ENCODE results near the gene USP17L24.
"Not testable (repeated sequence)": the region's sequence is repeated elsewhere in the genome, so short reads cannot be mapped to it uniquely, and the experiment has no call there.

USP17L24 gene, protein sequence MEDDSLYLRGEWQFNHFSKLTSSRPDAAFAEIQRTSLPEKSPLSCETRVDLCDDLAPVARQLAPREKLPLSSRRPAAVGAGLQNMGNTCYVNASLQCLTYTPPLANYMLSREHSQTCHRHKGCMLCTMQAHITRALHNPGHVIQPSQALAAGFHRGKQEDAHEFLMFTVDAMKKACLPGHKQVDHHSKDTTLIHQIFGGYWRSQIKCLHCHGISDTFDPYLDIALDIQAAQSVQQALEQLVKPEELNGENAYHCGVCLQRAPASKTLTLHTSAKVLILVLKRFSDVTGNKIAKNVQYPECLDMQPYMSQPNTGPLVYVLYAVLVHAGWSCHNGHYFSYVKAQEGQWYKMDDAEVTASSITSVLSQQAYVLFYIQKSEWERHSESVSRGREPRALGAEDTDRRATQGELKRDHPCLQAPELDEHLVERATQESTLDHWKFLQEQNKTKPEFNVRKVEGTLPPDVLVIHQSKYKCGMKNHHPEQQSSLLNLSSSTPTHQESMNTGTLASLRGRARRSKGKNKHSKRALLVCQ

DNA sequence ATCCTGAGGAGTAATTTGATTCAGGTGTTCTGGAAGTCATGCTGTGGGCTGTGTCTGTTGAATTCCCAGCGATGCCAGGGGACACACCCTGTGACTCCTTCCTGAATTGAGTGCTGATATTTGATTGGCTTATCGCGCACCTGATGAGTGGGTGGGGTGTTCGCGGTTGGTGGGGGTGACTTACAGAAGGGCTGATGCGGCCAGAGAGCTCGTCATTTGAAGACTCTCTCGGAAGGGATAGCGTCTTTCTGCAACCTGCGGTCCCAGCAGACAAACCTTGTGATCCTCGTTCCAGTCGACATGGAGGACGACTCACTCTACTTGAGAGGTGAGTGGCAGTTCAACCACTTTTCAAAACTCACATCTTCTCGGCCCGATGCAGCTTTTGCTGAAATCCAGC, at the start of gene USP17L24:
USP17L24 (plus strand) TSS at position 301 of the 400 bp plus-strand sequence; CDS start at position 301, 0 bp downstream.
- not testable (repeated sequence) for DNase-seq

DNA sequence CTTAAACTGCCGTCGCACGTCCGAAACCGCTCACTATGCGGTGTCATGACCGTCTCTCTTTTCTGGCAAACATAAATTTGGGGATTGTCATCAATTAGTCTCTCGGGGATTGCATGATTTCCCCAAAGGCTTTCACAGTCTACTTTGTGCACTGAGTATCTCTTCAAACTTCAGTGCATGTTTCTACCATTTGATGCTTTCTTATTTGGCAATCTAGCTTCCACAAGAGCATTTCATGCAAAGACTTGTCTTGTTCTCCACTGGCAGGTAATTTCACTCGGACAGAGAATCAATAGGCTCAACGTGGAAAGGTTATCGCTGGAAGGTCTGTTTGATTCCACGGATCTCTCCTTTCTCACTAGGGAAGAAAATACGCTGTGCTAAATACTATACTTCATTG, 774 bp upstream of the USP17L24 start:
- not testable (repeated sequence) for DNase-seq

DNA sequence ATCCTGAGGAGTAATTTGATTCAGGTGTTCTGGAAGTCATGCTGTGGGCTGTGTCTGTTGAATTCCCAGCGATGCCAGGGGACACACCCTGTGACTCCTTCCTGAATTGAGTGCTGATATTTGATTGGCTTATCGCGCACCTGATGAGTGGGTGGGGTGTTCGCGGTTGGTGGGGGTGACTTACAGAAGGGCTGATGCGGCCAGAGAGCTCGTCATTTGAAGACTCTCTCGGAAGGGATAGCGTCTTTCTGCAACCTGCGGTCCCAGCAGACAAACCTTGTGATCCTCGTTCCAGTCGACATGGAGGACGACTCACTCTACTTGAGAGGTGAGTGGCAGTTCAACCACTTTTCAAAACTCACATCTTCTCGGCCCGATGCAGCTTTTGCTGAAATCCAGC, 4.6 kb downstream of the USP17L24 start, which contains the start of gene USP17L25:
USP17L25 (plus strand) TSS at position 301 of the 400 bp plus-strand sequence; CDS start at position 301, 0 bp downstream.
- DNase-seq: not testable (repeated sequence)

DNA sequence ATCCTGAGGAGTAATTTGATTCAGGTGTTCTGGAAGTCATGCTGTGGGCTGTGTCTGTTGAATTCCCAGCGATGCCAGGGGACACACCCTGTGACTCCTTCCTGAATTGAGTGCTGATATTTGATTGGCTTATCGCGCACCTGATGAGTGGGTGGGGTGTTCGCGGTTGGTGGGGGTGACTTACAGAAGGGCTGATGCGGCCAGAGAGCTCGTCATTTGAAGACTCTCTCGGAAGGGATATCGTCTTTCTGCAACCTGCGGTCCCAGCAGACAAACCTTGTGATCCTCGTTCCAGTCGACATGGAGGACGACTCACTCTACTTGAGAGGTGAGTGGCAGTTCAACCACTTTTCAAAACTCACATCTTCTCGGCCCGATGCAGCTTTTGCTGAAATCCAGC, 9.4 kb downstream of the USP17L24 start, which contains the start of gene USP17L26:
USP17L26 (plus strand) TSS at position 301 of the 400 bp plus-strand sequence; CDS start at position 301, 0 bp downstream.
- DNase-seq: not testable (repeated sequence)

DNA sequence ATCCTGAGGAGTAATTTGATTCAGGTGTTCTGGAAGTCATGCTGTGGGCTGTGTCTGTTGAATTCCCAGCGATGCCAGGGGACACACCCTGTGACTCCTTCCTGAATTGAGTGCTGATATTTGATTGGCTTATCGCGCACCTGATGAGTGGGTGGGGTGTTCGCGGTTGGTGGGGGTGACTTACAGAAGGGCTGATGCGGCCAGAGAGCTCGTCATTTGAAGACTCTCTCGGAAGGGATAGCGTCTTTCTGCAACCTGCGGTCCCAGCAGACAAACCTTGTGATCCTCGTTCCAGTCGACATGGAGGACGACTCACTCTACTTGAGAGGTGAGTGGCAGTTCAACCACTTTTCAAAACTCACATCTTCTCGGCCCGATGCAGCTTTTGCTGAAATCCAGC, 14.1 kb downstream of the USP17L24 start, which contains the start of gene USP17L5:
USP17L5 (plus strand) TSS at position 301 of the 400 bp plus-strand sequence; CDS start at position 301, 0 bp downstream.
- not testable (repeated sequence) for DNase-seq

DNA sequence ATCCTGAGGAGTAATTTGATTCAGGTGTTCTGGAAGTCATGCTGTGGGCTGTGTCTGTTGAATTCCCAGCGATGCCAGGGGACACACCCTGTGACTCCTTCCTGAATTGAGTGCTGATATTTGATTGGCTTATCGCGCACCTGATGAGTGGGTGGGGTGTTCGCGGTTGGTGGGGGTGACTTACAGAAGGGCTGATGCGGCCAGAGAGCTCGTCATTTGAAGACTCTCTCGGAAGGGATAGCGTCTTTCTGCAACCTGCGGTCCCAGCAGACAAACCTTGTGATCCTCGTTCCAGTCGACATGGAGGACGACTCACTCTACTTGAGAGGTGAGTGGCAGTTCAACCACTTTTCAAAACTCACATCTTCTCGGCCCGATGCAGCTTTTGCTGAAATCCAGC, 18.9 kb downstream of the USP17L24 start, which contains the start of gene USP17L27:
USP17L27 (plus strand) TSS at position 301 of the 400 bp plus-strand sequence; CDS start at position 301, 0 bp downstream.
- not testable (repeated sequence) for DNase-seq

DNA sequence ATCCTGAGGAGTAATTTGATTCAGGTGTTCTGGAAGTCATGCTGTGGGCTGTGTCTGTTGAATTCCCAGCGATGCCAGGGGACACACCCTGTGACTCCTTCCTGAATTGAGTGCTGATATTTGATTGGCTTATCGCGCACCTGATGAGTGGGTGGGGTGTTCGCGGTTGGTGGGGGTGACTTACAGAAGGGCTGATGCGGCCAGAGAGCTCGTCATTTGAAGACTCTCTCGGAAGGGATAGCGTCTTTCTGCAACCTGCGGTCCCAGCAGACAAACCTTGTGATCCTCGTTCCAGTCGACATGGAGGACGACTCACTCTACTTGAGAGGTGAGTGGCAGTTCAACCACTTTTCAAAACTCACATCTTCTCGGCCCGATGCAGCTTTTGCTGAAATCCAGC, 23.6 kb downstream of the USP17L24 start, which contains the start of gene USP17L28:
USP17L28 (plus strand) TSS at position 301 of the 400 bp plus-strand sequence; CDS start at position 301, 0 bp downstream.
- DNase-seq: not testable (repeated sequence)

DNA sequence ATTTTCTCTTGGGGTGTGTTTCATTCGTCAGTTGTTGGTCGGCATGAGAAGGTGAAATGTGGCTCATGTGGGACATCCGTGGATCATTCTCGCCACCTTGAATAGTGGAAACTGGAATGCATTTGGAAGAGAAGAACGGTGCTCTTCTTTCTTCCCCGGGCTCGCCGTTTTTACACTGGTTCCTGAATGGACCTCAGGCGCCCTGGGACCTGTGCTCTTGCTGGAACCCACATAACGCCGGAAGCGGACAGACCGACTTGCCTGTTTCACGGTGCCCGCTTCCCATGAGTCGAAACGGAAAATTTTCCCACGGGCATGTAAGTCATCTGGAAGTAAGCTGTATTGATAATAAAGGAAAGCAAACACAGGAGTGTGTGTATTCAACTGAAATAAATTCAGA, 25.9 kb downstream of the USP17L24 start:
- DNase-seq: not testable (repeated sequence)

DNA sequence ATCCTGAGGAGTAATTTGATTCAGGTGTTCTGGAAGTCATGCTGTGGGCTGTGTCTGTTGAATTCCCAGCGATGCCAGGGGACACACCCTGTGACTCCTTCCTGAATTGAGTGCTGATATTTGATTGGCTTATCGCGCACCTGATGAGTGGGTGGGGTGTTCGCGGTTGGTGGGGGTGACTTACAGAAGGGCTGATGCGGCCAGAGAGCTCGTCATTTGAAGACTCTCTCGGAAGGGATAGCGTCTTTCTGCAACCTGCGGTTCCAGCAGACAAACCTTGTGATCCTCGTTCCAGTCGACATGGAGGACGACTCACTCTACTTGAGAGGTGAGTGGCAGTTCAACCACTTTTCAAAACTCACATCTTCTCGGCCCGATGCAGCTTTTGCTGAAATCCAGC, 28.4 kb downstream of the USP17L24 start, which contains the start of gene USP17L29:
USP17L29 (plus strand) TSS at position 301 of the 400 bp plus-strand sequence; CDS start at position 301, 0 bp downstream.
- not testable (repeated sequence) for DNase-seq

DNA sequence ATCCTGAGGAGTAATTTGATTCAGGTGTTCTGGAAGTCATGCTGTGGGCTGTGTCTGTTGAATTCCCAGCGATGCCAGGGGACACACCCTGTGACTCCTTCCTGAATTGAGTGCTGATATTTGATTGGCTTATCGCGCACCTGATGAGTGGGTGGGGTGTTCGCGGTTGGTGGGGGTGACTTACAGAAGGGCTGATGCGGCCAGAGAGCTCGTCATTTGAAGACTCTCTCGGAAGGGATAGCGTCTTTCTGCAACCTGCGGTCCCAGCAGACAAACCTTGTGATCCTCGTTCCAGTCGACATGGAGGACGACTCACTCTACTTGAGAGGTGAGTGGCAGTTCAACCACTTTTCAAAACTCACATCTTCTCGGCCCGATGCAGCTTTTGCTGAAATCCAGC, 37.9 kb downstream of the USP17L24 start, which contains the start of gene USP17L30:
USP17L30 (plus strand) TSS at position 301 of the 400 bp plus-strand sequence; CDS start at position 301, 0 bp downstream.
- DNase-seq: not testable (repeated sequence)

Measured in activated CD8-positive, alpha-beta memory T cell treated with anti-CD3 and anti-CD28 coated beads, Interleukin-2, amount 50 U/mL, for 48 hours (primary cell).